ENCODE results near the gene SETDB1. TPM values are rescaled to one million over a fixed set of nuclear protein-coding genes. Genes with fewer than 3 reads are reported as not detected.

The SETDB1 gene
- total and polyA plus RNA-seq, 2 of the 13 experiments (the other 11 are each of a cell fraction or from before 2014, with no cell fraction given) = 33.1 to 34.6 TPM

DNA sequence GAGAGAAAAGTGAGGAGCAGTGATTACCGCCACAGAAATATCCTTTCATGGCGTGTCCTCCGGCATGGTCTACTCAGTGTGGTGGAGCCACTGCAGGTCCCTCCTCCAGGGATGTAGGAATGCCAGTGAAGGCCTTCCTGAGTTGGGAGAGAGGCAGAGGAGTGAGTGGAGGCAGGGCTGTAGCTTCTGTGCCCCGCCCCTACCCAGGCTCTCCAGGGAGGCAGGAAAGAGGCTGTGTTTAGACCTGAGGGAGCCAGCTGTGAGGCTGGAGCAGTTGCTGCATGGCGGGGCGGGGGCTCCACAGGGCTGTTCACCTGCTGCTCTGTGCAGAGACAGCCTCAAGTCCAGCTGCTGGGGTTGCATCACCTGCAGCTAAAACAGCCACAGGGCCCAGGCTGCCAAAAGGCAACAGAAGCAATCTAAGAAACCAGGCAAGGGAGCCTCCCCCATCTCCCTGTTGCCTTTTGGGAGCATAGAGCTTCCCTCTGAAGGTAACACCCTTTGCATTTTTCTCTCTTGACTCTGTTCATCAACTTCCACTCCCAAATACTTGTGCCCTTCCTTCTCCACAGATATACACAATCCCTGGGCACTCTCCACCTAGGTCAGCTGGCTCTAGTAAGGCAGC lies 55.1 kb downstream of the SETDB1 start (continued):
- TF ChIP-seq ZNF784 (CRISPR knock-in tag; IDR thresholded peaks at IDR 0.05; ENCODE audit: borderline replicate concordance) (no peak), ZNF329 (CRISPR knock-in tag; IDR thresholded peaks at IDR 0.05; ENCODE audit: low read depth) (no peak), FOSL1 (CRISPR knock-in tag; IDR thresholded peaks at IDR 0.05; ENCODE audit: borderline replicate concordance) (no peak), THAP7 (CRISPR knock-in tag; IDR thresholded peaks at IDR 0.05) (no peak), ZNF790 (CRISPR knock-in tag; IDR thresholded peaks at IDR 0.05; ENCODE audit: borderline replicate concordance) (no peak), HNRNPH1 (optimal IDR thresholded peaks at IDR 0.05; ENCODE audit: low read depth, low read length) (peak; percentile 18), ZSCAN29 (CRISPR knock-in tag; conservative IDR thresholded peaks at IDR 0.05) (peak; percentile 91; the same call in 1 of the 2 replicates), RARG (CRISPR knock-in tag; IDR thresholded peaks at IDR 0.05; ENCODE audit: low read depth) (no peak), NR1H2 (CRISPR knock-in tag; IDR thresholded peaks at IDR 0.05; ENCODE audit: borderline replicate concordance, low read depth) (no peak), ZSCAN12 (CRISPR knock-in tag; IDR thresholded peaks at IDR 0.05) (no peak), EHMT2 (IDR thresholded peaks at IDR 0.05; ENCODE audit: borderline replicate concordance, low read depth, low read length) (no peak), ZNF263 (CRISPR knock-in tag; IDR thresholded peaks at IDR 0.05) (peak; percentile 84), THAP9 (CRISPR knock-in tag; IDR thresholded peaks at IDR 0.05; ENCODE audit: borderline replicate concordance) (no peak), TBX3 (IDR thresholded peaks at IDR 0.05; ENCODE audit: borderline replicate concordance) (no peak), ASH2L (IDR thresholded peaks at IDR 0.05; ENCODE audit: insufficient read length, low read depth, low read length) (peak; percentile 39), CENPT (CRISPR knock-in tag; IDR thresholded peaks at IDR 0.05; ENCODE audit: low read depth) (no peak), POGZ (CRISPR knock-in tag; IDR thresholded peaks at IDR 0.05) (no peak), RNF2 (conservative IDR thresholded peaks at IDR 0.05; ENCODE audit: low read depth) (no peak), SKI (IDR thresholded peaks at IDR 0.05; ENCODE audit: partially characterized antibody) (no peak), NPAS2 (CRISPR knock-in tag; IDR thresholded peaks at IDR 0.05; ENCODE audit: borderline replicate concordance) (no peak), ZNF180 (CRISPR knock-in tag; IDR thresholded peaks at IDR 0.05; ENCODE audit: borderline replicate concordance, low read depth) (no peak), JUN (CRISPR knock-in tag; IDR thresholded peaks at IDR 0.05) (peak; percentile 17; the same call in 1 of the 2 replicates), ATAD3A (CRISPR knock-in tag; IDR thresholded peaks at IDR 0.05) (no peak), ZNF17 (CRISPR knock-in tag; IDR thresholded peaks at IDR 0.05) (no peak)
- TF ChIP-seq, protein P1, sequence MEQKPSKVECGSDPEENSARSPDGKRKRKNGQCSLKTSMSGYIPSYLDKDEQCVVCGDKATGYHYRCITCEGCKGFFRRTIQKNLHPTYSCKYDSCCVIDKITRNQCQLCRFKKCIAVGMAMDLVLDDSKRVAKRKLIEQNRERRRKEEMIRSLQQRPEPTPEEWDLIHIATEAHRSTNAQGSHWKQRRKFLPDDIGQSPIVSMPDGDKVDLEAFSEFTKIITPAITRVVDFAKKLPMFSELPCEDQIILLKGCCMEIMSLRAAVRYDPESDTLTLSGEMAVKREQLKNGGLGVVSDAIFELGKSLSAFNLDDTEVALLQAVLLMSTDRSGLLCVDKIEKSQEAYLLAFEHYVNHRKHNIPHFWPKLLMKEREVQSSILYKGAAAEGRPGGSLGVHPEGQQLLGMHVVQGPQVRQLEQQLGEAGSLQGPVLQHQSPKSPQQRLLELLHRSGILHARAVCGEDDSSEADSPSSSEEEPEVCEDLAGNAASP (CRISPR knock-in tag; IDR thresholded peaks at IDR 0.05; ENCODE audit: borderline replicate concordance) = peak; percentile 29; the same call in 1 of the 2 replicates
